ENCODE data around the gene FAM110C. TPM values are rescaled to one million over a fixed set of nuclear protein-coding genes. Genes with fewer than 3 reads are reported as not detected.

The FAM110C gene
- total RNA-seq, 2 donors from 2014 or later = 1.8 to 2.1 TPM

DNA sequence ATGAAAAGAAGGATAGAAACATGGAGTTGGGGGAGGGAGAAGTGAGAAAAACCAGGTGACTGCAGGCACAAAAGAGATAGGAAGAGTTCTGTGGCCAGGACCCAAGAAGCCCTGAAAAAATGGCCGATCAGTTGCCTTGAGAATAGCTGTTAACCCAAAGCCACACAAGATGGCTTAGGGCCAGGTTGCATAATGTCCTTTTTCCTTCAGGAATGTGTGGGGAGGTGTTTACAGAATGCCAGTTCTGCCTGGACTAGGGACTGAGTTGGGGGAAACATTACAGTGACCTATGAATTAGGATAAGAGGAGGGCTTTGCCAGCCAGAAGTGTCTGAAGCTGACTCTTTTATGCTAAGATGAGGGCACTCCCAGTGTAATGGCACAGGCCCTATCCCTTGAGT is 17.1 kb downstream of the FAM110C start:
- Mint-ChIP-seq H3K27ac (no peak overlapping the region), H3K9me3 (no peaks in the 10 kb centered on the region), H3K36me3 (ENCODE audit: low read depth) (no peaks in the 10 kb centered on the region), H3K4me3 (no peak overlapping the region), H3K4me1 (peaks cover 19% of the 10 kb centered on the region), H3K27me3 (ENCODE audit: insufficient read depth) (peaks cover 32% of the 10 kb centered on the region)
- Histone ChIP-seq H3K36me3 (ENCODE audit: control insufficient read depth, insufficient read depth, low read length) (no peaks in the 10 kb centered on the region), H3K27me3 (ENCODE audit: control insufficient read depth, insufficient read depth, low read length, poor library complexity, severe bottlenecking) (peaks cover 10% of the 10 kb centered on the region), H3K9ac (ENCODE audit: extremely low read depth, low read length, poor library complexity, severe bottlenecking) (no peak overlapping the region), H3K27ac (ENCODE audit: low read depth, low read length) (no peak overlapping the region), H3K9me3 (ENCODE audit: control insufficient read depth, low read length) (no peaks in the 10 kb centered on the region), H3K4me1 (ENCODE audit: control insufficient read depth, insufficient read depth, low read length) (no peaks in the 10 kb centered on the region), H3K4me3 (ENCODE audit: low read length) (no peak overlapping the region)
- no peak for DNase-seq
- TF ChIP-seq CTCF (conservative IDR thresholded peaks at IDR 0.05) = no peak
- 94 to 100% methylated on average over 1 of the region's 1 CpG for WGBS, 2 experiments (ENCODE audit: insufficient coverage in 1 of 2, insufficient read length in 1 of 2)

DNA sequence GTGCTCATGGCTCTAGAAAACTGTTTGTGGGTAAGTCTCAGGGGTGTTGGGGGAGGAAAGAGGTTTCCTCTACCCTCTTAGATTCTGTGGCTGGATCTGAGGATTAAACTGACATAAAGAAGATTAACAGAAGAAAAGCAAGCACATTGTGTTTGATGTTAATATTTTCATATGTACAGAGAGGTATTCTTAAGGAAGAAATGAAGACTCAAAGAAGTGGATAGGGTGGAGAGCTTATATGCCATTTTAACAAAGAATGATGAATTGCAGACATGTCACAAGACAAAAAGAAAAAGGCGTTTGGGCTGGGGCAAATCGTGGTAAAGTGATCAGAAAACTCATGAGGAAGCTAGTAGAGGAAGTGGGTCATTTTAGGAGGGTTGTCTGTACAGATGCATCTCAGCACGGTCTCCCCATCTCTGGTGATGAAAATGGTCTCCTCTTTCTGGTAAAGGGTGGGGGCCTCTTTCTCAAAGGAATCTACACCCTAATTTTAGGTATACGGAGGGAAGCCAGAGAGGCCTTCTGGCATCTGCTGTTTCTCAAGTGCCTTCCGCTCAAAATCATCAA is 17.8 kb downstream of the FAM110C start:
- no peak for DNase-seq
- H3K9ac ChIP-seq (ENCODE audit: extremely low read depth, low read length, poor library complexity, severe bottlenecking) = no peak overlapping the region

DNA sequence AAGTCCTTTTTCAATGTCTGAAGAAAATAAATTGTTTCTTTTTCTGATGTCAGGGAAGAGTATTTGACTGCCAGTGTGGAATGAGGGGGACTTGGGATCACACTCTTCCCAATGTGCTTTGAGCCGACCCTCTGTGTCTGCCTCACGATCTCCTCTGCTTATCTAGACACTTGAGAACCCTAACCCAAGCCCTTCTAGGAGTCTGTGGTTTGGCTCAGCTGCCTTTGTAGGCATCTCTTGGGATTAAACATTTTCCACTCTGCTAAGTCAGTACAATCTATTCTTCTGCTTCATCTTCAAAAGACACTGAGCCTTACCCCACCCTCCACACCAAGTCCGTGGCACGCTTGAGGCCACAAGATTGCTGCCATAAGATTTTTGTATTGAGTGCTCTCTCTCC is 19.4 kb downstream of the FAM110C start:
- no peaks in the 10 kb centered on the region for H3K9me3 ChIP-seq (ENCODE audit: control insufficient read depth, low read length)
- peaks cover 35% of the 10 kb centered on the region for H3K27me3 Mint-ChIP-seq (ENCODE audit: insufficient read depth)
- no peaks in the 10 kb centered on the region for H3K4me1 ChIP-seq (ENCODE audit: control insufficient read depth, insufficient read depth, low read length)
- H3K27ac Mint-ChIP-seq = no peak overlapping the region
- H3K36me3 ChIP-seq (ENCODE audit: control insufficient read depth, insufficient read depth, low read length) = no peaks in the 10 kb centered on the region
- no peak overlapping the region for H3K27ac ChIP-seq (ENCODE audit: low read depth, low read length)
- TF ChIP-seq CTCF (conservative IDR thresholded peaks at IDR 0.05) = no peak
- H3K36me3 Mint-ChIP-seq (ENCODE audit: low read depth) = no peaks in the 10 kb centered on the region
- peaks cover 16% of the 10 kb centered on the region for H3K27me3 ChIP-seq (ENCODE audit: control insufficient read depth, insufficient read depth, low read length, poor library complexity, severe bottlenecking)
- H3K4me1 Mint-ChIP-seq = peaks cover 29% of the 10 kb centered on the region
- no peak overlapping the region for H3K4me3 Mint-ChIP-seq
- peaks cover 6% of the 10 kb centered on the region for H3K9me3 Mint-ChIP-seq
- H3K4me3 ChIP-seq (ENCODE audit: low read length) = no peak overlapping the region
- 98 to 100% methylated on average over 2 to 4 of the region's 4 CpGs for WGBS, 2 experiments (ENCODE audit: insufficient coverage in 1 of 2, insufficient read length in 1 of 2)
- H3K9ac ChIP-seq (ENCODE audit: extremely low read depth, low read length, poor library complexity, severe bottlenecking) = no peak overlapping the region
- DNase-seq = no peak

More for the DNA sequence above, 17.8 kb downstream of the FAM110C start:
- 93% methylated on average over 3 to 5 of the region's 5 CpGs for WGBS, 2 experiments (ENCODE audit: insufficient coverage in 1 of 2, insufficient read length in 1 of 2)
- H3K27ac Mint-ChIP-seq = no peak overlapping the region
- H3K36me3 Mint-ChIP-seq (ENCODE audit: low read depth) = no peaks in the 10 kb centered on the region
- H3K4me3 Mint-ChIP-seq = no peak overlapping the region
- H3K27me3 ChIP-seq (ENCODE audit: control insufficient read depth, insufficient read depth, low read length, poor library complexity, severe bottlenecking) = peaks cover 16% of the 10 kb centered on the region
- peaks cover 31% of the 10 kb centered on the region for H3K27me3 Mint-ChIP-seq (ENCODE audit: insufficient read depth)
- no peaks in the 10 kb centered on the region for H3K4me1 ChIP-seq (ENCODE audit: control insufficient read depth, insufficient read depth, low read length)
- no peak overlapping the region for H3K4me3 ChIP-seq (ENCODE audit: low read length)
- TF ChIP-seq CTCF (conservative IDR thresholded peaks at IDR 0.05) = no peak
- no peaks in the 10 kb centered on the region for H3K36me3 ChIP-seq (ENCODE audit: control insufficient read depth, insufficient read depth, low read length)
- H3K9me3 Mint-ChIP-seq = no peaks in the 10 kb centered on the region
- no peaks in the 10 kb centered on the region for H3K9me3 ChIP-seq (ENCODE audit: control insufficient read depth, low read length)
- H3K4me1 Mint-ChIP-seq = peaks cover 27% of the 10 kb centered on the region
- H3K27ac ChIP-seq (ENCODE audit: low read depth, low read length) = no peak overlapping the region

Measured in endodermal cell (in vitro differentiated cells).